GM19035 (cell line): ENCODE data around the gene CFAP298.

ENCODE experiments used
- ATAC-seq: cut with Tn5 transposase; IDR thresholded peaks from one replicate; pipeline ENCODE4 v1.9.1; 2021; ENCODE audit not compliant: unreplicated experiment

Gene CFAP298

GRCh38 chr21:32599526-32599925 lies 12.7 kb downstream of the CFAP298 start:
- ATAC-seq, result no peak

GRCh38 chr21:32599091-32599490 lies 13.1 kb downstream of the CFAP298 start:
- no peak for ATAC-seq

GRCh38 chr21:32597205-32597604 lies 15.0 kb downstream of the CFAP298 start:
- ATAC-seq, result no peak

GRCh38 chr21:32595431-32595830 lies 16.7 kb downstream of the CFAP298 start:
- ATAC-seq, result no peak

- no peak for ATAC-seq
Observed at GRCh38 chr21:32593690-32594089, 18.5 kb downstream of the CFAP298 start.

GRCh38 chr21:32592929-32593502 lies 19.2 kb downstream of the CFAP298 start:
- ATAC-seq, result no peak

GRCh38 chr21:32590130-32590529 lies 22.0 kb downstream of the CFAP298 start:
- ATAC-seq, result no peak

- ATAC-seq, result no peak
Observed at GRCh38 chr21:32587651-32588050, 24.5 kb downstream of the CFAP298 start.

- ATAC-seq, result no peak
Observed at GRCh38 chr21:32587120-32587519, 25.1 kb downstream of the CFAP298 start.

- ATAC-seq, result no peak
Observed at GRCh38 chr21:32585970-32586369, 26.2 kb downstream of the CFAP298 start.

GRCh38 chr21:32585042-32585710 lies 27.0 kb downstream of the CFAP298 start, which contains the start of gene TCP10L:
Gene TCP10L (minus strand): TSS chr21:32585523. CDS start chr21:32584304, 1,219 bp downstream.
- ATAC-seq, result no peak

GRCh38 chr21:32584472-32584871 lies 27.7 kb downstream of the CFAP298 start:
- no peak for ATAC-seq

- ATAC-seq, result no peak
Observed at GRCh38 chr21:32581732-32582131, 30.4 kb downstream of the CFAP298 start.

- no peak for ATAC-seq
Observed at GRCh38 chr21:32580949-32581348, 31.2 kb downstream of the CFAP298 start.

GRCh38 chr21:32578107-32578691 lies 34.0 kb downstream of the CFAP298 start:
- no peak for ATAC-seq

- no peak for ATAC-seq
Observed at GRCh38 chr21:32576011-32576410, 36.2 kb downstream of the CFAP298 start.

GRCh38 chr21:32574946-32575925 lies 36.9 kb downstream of the CFAP298 start:
- ATAC-seq, result no peak

GRCh38 chr21:32572574-32573420 lies 39.4 kb downstream of the CFAP298 start:
- ATAC-seq, result no peak

- no peak for ATAC-seq
Observed at GRCh38 chr21:32570456-32570855, 41.7 kb downstream of the CFAP298 start.
